ENCODE data around the gene ATRN.

The ATRN gene

DNA sequence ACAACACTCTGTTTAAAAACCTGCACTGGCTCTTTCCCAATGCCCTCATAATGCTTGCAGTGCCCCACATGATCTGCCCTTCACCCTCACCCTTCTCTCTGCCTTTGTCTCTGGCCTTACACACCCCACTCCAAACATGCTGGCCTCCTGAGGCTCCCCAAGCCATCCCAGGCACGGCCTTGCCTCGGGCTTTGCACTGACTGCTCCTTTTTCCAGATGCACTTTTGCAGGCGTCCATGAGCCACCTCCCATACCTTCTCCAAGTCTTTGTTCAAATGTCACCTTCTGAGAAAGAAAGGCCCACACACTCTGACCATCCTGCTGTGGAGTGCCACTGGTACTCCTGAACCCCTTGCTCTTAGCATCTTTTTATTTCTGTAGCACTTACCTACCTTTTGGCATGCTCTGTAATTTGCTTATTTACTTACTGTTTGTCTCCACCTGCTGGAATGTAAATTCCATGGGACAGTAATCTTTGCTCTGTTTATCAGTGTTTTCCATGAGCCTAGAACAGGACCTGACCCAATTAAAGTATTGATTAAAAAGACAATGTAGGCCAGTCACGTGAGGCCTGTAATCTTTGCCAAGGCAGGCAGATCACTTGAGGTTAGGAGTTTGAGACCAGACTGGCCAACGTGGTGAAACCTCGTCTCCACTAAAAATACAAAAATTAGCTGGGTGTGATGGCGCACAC is 161.6 kb downstream of the ATRN start:
- no peak for DNase-seq (ENCODE audit: extremely low read depth, low read depth)
- no peak overlapping the region for H3K4me3 ChIP-seq (replicated peaks; ENCODE audit: low read depth, low read length)
- TF ChIP-seq CTCF (IDR thresholded peaks at IDR 0.05; ENCODE audit: low read depth, low read length, missing control alignments) = no peak

GRCh38 chr20:3633913-3634478 is 163.2 kb downstream of the ATRN start:
- DNase-seq (ENCODE audit: extremely low read depth, low read depth) = no peak
- no peak overlapping the region for H3K4me3 ChIP-seq (replicated peaks; ENCODE audit: low read depth, low read length)
- no peak for TF ChIP-seq CTCF (IDR thresholded peaks at IDR 0.05; ENCODE audit: low read depth, low read length, missing control alignments)

DNA sequence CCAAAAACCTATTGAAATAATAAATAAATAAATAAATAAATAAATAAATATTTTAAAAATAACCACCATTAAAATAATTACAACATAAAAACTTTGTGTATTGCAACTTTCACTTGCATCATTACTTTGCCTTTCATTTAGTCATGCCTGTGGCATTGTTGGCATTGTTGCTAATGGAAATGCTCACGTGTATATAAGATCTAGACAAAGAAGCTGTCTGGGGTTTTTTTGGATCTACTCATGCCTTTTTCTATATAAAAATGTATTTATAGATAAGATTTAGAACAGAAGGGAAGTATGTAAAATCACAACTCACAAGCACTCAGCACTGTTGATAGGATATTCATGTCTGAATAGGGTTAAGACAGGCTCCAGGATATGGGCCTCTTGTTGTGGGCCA is 164.5 kb downstream of the ATRN start:
- no peak for TF ChIP-seq CTCF (IDR thresholded peaks at IDR 0.05; ENCODE audit: low read depth, low read length, missing control alignments)
- no peak for DNase-seq (ENCODE audit: extremely low read depth, low read depth)

GRCh38 chr20:3640259-3640658 is 169.4 kb downstream of the ATRN start:
- no peak overlapping the region for H3K4me3 ChIP-seq (replicated peaks; ENCODE audit: low read depth, low read length)
- DNase-seq (ENCODE audit: extremely low read depth, low read depth) = no peak
- no peak for TF ChIP-seq CTCF (IDR thresholded peaks at IDR 0.05; ENCODE audit: low read depth, low read length, missing control alignments)

More for the DNA sequence above, 164.5 kb downstream of the ATRN start:
- H3K4me3 ChIP-seq (replicated peaks; ENCODE audit: low read depth, low read length) = no peak overlapping the region

DNA sequence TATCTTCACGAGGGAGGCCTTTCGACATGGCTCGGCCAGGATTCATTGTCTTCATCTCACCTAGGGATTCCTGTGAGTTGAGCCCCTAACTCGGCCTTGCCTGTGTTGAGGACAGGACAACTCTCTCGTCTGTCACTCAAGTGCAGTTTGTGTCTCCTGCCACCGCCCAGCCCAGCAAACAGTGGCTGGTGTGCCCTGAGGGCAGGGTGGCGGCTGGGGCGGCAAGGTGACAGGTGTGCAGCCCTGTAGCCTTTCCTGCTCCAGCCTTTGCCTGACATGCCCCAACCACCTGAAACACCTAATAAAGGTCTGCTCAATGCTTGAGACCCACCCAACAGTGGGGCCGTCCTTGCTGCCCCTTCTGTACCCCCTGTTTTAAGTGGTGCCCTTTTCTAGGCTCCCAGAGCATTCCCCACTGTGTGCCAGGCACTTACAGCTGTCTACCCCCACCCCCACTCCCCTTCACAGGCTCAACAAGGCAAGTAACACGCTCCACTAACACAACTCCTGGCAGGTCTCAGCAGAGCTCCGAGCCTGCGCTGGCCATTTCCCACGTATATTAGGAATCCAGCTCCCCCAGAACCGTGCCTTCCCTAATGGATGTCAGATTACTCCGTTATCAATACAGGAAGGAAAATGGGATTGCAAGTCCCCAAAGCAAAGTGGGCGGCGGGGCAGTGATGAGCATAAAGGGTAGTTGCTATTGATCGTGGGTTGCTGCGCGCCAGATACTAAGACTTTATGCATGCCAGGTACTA is 174.7 kb downstream of the ATRN start:
- TF ChIP-seq CTCF (IDR thresholded peaks at IDR 0.05; ENCODE audit: low read depth, low read length, missing control alignments) = no peak
- no peak overlapping the region for H3K4me3 ChIP-seq (replicated peaks; ENCODE audit: low read depth, low read length)
- no peak for DNase-seq (ENCODE audit: extremely low read depth, low read depth)

GRCh38 chr20:3646067-3646440 is 175.2 kb downstream of the ATRN start:
- TF ChIP-seq CTCF (IDR thresholded peaks at IDR 0.05; ENCODE audit: low read depth, low read length, missing control alignments) = no peak
- no peak overlapping the region for H3K4me3 ChIP-seq (replicated peaks; ENCODE audit: low read depth, low read length)
- DNase-seq (ENCODE audit: extremely low read depth, low read depth) = no peak

Measured in HFF-Myc (cell line).